HG03135 (cell line): ENCODE data around the gene TSPAN4.

Experiments
- ATAC-seq: cut with Tn5 transposase; IDR thresholded peaks from one replicate; pipeline ENCODE4 v1.9.1; 2021; ENCODE audit warnings: mild to moderate bottlenecking, moderate library complexity; ENCODE audit not compliant: unreplicated experiment

TSPAN4 gene

DNA sequence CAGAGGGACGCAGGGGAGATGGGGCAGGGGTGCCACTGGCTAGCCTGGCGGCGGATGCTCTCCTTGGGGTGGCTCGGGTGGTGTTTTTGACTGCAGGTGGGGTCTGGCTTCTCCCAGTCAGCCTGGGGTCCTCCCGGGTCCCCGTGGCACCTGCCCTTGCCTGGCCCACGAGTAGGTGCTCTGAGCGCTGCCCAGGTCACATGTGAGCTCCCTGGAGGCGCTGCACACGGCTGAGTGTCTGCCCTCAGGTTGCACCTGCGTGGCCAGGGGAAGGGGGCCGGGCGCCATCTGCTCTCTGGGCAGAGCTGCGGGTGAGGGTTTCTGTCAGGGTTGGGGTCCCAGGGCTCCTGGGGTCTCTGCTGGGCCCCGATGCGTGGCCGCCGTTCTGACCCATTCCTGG lies 5.2 kb downstream of the TSPAN4 start:
- ATAC-seq = no peak

GRCh38 chr11:848380-848931 lies 5.8 kb downstream of the TSPAN4 start:
- ATAC-seq = no peak

DNA sequence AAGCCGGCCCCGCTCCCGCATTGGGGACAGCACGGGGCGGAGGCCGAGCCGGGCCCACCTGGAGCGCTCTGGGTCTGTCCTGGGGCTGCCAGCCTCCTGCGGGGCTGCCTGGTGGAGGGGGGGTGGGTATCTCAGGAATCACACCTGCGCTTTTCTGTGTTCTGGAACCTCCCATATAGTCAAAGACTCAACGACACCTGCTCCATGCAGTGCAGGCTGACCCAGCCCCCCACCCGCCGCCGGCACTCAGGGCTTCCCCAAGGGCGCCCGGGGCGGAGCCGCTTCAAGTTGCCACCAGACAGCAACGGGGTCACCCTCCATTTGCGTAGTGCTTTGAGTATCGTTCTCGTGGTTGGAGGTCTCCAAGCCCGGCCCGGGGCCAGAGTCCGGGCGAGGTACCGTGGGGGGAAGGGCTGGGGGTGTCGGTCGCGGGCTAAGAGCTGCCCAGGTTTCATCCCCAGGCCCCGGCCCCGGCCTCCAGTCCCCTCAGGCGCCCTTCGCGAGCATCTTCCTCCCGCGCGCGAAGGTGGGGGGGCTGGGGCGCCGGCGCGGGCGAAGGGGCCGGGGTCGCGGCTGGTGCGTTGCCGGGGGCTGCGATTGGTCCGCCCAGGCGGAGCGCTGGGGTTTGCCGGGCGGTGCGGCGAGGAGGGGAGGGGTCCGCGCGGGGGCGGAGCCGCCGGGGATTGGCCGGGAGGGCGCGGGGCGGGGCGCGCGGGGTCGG lies 6.6 kb downstream of the TSPAN4 start:
- no peak for ATAC-seq

DNA sequence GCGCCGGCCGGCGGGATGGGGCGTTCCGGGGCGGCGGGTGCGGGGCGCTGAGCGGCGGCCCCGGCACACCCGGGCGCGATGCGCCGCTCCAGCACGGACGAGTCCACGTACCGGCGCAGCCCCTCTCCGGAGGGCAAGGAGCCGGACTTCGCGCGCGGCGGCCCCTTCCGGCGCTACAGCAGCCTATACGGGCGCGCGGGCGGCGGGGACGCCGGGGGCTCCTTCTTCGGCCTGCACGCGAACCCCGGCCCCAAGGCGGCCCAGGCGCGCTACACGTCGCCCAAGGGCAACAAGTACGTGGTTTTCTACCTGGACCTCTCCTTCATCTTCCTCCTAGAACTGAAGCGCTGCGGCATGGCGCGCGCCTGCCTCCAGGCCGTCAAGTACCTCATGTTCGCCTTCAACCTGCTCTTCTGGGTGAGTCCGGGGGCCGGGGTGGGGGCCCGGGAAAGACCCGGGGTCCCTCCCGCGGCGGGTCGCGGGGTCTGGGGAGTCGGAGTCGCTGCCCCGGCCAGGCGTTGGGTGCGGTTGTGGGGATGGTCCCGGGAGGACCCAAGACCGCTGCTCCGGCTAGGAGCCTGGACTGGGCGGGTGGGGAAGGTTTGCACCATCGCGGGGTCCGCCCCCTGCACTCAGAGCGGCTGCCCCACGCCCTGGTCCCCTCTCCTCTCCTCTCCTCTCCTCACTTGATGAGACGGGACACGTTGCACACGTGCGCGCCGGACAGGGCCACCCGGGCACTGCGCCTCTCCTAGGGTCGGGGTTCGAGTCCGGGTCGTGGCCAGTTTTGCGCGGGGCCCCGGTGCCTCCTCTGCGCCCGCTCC lies 7.5 kb downstream of the TSPAN4 start:
- ATAC-seq = no peak

DNA sequence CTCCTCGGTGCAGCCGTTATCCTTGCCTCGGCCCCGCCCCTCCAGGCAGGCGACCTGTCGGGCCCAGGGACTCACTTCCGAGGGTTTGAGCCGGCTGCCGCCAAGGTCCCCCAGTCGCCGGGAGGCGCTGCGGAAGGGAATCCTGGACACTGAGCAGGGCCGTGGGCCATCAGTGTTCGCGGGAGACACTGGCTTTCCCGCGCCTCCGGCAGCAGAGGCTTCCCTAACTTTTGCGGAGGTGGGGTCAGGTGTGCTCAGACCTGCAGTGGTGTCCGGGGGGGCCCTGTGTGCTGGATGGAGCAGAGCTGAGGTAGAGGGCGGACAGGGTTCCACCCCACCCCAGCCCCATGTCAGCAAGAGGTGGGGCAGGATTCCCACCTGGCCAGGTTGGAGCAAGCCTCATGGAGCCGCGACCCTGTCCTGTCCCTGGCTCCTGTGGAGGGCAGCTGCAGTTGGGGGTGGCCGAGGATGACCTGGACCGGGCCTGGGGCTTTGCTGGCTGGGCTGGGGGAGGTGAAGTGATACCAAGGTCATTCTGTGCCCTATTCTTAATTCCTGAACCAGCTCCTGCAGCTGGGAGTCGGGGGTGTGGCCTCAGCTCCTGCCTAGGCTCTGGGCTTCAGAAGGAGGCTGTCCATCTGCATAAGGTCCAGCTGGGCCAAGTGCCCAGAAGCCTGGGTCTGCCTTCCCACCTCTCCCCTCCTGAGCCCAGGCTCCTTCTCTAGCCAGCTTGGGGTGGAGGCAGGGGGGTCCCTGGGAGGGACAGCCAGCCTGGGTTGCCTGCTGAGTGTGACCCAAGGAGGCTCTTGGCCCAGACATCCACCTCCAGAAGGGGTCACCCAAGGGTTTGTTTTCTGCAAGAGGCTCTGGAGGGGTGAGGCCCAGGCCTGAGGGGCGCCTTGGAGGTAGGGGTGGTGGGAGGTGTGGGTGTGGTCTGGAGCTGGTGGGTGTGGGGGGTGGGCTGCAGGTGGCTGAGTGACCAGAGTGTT lies 8.4 kb downstream of the TSPAN4 start:
- ATAC-seq = no peak

GRCh38 chr11:852762-853161 lies 10.1 kb downstream of the TSPAN4 start:
- ATAC-seq = no peak

GRCh38 chr11:853682-854448 lies 11.2 kb downstream of the TSPAN4 start:
- no peak for ATAC-seq

DNA sequence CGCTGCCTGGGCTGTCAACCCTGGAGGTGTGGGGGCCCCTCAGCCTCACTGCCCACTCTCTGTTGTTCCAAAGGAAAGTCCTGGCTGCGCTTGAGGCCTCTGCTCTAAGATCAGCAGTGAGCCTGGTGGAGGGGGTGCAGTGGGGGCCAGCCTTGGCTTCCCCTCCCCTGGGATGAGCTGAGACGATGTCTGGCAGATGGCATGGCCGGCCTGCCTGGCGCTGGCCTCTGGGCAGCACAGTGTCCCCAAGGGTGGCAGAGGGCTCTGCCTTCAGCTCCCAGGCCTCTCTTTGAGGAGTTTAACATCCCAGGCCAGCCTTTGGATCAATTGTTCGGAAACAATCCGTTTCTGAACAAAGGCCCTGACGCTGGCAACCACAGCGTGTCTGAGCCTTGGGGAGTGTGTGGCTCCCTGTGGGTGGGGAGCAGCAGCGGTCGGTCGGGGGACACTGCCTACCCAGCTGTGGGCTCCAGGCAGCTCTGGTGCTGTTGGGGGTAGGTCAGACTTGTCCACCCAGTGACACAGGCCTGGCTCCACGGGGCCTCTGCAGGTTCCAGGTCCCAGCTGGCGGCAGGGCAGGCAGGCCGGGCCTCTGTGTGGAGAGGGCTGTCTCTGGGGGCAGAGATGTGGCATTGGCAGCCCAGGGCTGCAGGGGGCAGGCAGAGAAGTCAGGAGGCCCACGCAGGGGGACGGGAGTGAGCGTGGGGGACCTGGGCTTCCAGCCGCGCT lies 12.1 kb downstream of the TSPAN4 start:
- no peak for ATAC-seq

DNA sequence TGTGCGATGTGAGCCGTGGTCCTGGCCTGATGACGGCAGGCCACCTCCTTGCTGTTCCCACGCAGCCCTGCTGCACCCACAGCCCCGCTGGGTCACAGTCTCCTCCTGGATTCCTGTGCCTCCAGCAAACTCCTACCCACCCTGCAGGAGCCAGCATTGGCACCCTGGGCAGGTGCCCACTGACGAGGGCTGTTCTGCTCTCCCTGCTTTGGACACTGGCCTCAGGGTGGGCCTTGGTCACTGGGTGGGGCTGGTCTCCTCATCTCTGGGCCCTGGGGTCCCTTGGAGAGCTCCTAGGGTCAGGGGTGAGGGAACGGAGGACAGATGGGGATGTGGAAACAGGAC lies 12.7 kb downstream of the TSPAN4 start:
- ATAC-seq = no peak

- ATAC-seq = no peak
Measured at GRCh38 chr11:855796-856195, 13.1 kb downstream of the TSPAN4 start.

DNA sequence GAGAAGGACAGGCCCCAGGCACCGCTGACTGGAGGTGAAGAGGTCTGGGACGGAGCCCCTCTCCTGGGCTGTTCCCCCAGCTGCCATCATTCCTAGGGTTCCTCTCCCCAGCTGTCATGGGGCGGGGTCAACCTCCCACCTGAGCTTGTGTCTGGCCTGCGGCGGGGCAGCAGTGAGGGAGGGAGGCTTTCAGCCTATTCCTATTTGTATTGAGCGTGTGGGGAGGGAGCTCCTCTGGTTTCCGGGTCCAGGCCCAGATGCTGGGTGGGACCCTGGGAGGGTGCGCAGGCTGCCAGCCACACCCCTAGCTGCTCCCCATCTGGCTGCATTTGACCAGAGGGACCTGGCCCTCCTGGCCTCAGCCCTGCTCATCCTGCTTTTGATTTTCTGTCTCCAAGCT lies 13.7 kb downstream of the TSPAN4 start:
- ATAC-seq = no peak

GRCh38 chr11:858053-858761 lies 15.6 kb downstream of the TSPAN4 start:
- ATAC-seq = no peak

- ATAC-seq = no peak
Measured at GRCh38 chr11:858762-859339, 16.2 kb downstream of the TSPAN4 start.

DNA sequence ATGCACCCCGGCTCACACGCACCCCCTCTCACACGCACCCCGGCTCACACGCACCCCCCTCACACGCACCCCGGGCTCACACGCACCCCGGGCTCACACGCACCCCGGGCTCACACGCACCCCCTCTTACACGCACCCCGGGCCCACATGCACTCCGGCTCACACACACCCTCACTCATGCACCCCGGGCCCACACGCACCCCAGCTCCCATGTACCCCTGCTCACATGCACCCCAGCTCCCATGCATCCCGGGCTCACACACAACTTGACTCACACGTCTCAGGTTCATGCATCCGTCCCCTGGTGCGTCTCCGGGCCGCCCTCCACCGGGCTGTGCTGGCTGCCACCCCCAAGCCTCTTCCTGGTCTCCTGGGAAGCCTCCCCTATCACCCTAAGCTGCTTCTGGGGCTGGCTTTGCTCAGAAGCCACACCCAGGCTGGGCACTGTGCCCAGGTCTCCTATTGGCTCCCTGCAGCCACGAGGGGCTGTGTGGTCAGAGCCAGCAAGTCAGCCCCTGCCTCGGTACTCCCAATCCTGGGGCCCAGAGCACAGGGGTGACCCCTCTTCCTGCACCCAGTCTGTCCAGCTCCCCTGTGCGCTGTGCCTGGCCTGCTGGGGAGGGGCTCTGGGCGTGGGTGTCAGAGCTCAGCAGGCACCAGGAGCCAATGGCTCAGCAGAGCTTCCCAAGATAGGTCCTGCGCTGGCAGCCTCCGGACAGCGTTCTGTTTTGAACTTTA lies 16.9 kb downstream of the TSPAN4 start:
- no peak for ATAC-seq

DNA sequence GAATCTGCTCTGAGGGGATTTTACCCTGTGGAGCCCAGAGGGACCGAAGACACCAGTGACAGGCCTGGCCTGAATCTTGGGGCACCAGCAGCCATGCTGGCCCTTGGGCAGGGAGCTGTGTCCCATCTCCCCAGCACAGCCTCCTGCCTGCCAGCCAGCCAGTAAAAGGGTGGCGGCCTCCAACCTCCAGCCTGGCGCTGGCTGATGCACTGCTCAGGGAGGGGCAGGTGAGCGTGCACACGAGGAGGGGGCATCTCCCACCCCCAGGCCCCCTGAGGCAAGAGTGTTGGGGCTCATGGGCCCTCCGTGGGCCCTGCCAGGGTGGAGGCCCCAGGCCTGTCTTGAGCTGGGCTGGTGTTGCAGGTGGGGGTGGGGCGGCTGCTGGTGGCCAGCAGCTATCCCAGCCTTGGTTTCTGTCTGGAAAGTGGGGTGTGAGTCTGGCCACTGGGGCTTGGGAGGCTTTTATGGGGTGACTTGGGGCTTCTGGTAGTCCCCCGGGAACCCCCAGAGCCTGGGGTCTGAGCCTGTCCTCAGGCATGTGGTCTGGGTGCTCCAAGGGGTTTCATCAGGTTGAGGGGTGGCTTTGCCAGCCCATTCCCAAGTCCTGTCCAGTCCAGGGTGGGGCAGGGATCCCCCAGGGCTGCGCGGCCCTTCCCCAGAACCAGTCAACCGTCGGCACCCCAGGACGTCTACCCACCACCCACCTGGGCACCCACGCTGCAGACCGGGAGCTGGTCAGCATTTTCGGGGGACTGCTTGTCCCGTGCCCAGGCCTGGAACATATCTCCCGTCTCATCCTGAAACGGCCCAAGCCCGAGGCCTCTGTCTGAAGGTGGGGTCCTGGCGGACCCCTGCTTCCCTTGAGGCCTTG lies 17.8 kb downstream of the TSPAN4 start:
- ATAC-seq = no peak

DNA sequence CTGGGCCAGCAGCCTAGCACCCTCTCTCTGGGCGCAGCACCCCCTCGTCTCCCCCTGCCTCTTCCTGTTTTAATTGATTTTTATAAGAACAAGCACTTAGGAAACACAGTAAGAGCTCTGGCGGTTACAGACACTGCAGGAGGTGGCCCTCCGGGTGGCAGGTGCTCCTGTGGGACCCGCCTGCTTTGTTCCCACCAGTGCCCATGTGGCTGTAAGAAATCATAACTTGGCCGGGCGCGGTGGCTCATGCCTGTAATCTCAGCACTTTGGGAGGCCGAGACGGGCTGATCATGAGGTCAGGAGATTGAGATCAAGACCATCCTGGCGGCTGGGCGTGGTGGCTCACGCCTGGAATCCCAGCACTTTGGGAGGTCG lies 18.4 kb downstream of the TSPAN4 start:
- no peak for ATAC-seq

DNA sequence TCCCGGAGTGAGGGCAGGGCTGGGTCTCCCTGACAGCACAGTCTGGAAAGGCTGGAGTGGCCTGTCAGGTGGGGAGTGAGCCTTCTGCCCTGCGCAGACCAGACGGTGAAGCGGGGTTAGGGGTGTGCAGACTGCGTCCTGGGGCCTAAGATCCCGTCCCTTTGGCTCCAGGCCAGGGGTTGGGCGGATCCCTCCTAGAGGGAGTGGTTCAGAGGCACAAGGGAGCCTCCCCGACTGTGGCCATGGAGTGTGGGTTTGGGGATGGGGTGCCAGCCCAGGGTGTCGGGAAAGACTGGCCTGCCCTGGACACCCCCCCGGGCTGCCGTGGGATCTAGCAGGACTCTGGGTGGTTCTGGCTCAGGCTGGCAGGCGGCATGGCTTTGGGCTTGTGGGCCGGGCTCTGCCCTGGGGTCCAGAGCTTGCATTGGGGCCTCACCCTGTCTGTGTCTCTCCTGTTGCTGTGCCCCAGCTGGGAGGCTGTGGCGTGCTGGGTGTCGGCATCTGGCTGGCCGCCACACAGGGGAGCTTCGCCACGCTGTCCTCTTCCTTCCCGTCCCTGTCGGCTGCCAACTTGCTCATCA lies 19.5 kb downstream of the TSPAN4 start:
- no peak for ATAC-seq
